IPS DF 6.9 (cell line): ENCODE measurements around the gene NOL4.
"Not testable (repeated sequence)": the region's sequence is repeated elsewhere in the genome, so short reads cannot be mapped to it uniquely, and the experiment has no call there.

Experiments
- DNase-seq: peaks from one replicate; pipeline ENCODE4 v3.0.0-alpha.2; 2013; ENCODE audit warnings: low read depth, low spot score
- H3K27ac ChIP-seq: one replicate; pipeline ENCODE4 v1.5.1; 2013; ENCODE audit warnings: low read length, control low read depth
- H3K27me3 ChIP-seq: 2 replicates; pipeline ENCODE4 v1.6.1; 2013; ENCODE audit warnings: mild to moderate bottlenecking, low read length; ENCODE audit not compliant: control insufficient read depth, insufficient read depth
- H3K36me3 ChIP-seq: 2 replicates; pipeline ENCODE4 v1.6.1; 2013; ENCODE audit warnings: low read length; ENCODE audit not compliant: control insufficient read depth, insufficient read depth
- H3K4me1 ChIP-seq: 2 replicates; pipeline ENCODE4 v1.6.1; 2013; ENCODE audit warnings: low read length; ENCODE audit not compliant: control insufficient read depth, insufficient read depth
- H3K4me3 ChIP-seq: 2 replicates; pipeline ENCODE4 v1.5.1; 2013; ENCODE audit warnings: mild to moderate bottlenecking, low read length
- H3K9me3 ChIP-seq: 2 replicates; pipeline ENCODE4 v1.6.1; 2013; ENCODE audit warnings: low read length, inconsistent platforms; ENCODE audit not compliant: control insufficient read depth, insufficient read depth
- WGBS: extraction: QIAGEN DNeasy Blood & Tissue Kit; methylation state at CpG from one replicate; pipeline ENCODE4 v1.1.7; 2013; ENCODE audit warnings: mixed read lengths, missing lambda C conversion rate; ENCODE audit not compliant: insufficient read length, insufficient coverage; 5-methylcytosine and 5-hydroxymethylcytosine counted together

NOL4 gene

GRCh38 chr18:34224423-34225217 lies at the start of gene NOL4:
Gene NOL4, minus strand, starts transcription at chr18:34224913. Its CDS starts 1,660 bp downstream, at chr18:34223253.
- no CpG with 5 or more reads among the region's 56 CpGs for WGBS
- Histone ChIP-seq H3K9me3 (no peaks in the 10 kb centered on the region), H3K36me3 (no peaks in the 10 kb centered on the region), H3K4me1 (no peaks in the 10 kb centered on the region), H3K27me3 (peaks cover 17% of the 10 kb centered on the region; the same call in 1 of the 2 replicates), H3K27ac (no peak within 1 kb of the TSS), H3K4me3 (peak within 1 kb of the TSS; percentile 62)
- peak; percentile 95 for DNase-seq

GRCh38 chr18:34266029-34266428 lies 41.3 kb upstream of the NOL4 start:
- not testable (repeated sequence) for H3K27me3 ChIP-seq, H3K4me3 ChIP-seq, H3K4me1 ChIP-seq, H3K9me3 ChIP-seq, H3K27ac ChIP-seq, DNase-seq, H3K36me3 ChIP-seq
- WGBS = no CpG with 5 or more reads among the region's 2 CpGs

GRCh38 chr18:34261865-34262780 lies 37.4 kb upstream of the NOL4 start:
- Histone ChIP-seq H3K36me3 (no peaks in the 10 kb centered on the region), H3K27me3 (no peaks in the 10 kb centered on the region), H3K27ac (no peak overlapping the region), H3K9me3 (no peaks in the 10 kb centered on the region; the same call in 1 of the 2 replicates), H3K4me3 (no peak overlapping the region), H3K4me1 (no peaks in the 10 kb centered on the region)
- WGBS = no CpG with 5 or more reads among the region's 3 CpGs
- no peak for DNase-seq

GRCh38 chr18:34258176-34258575 lies 33.5 kb upstream of the NOL4 start:
- H3K27ac ChIP-seq = no peak overlapping the region
- H3K4me3 ChIP-seq = no peak overlapping the region
- no peak for DNase-seq
- H3K9me3 ChIP-seq = no peaks in the 10 kb centered on the region
- H3K27me3 ChIP-seq = no peaks in the 10 kb centered on the region
- no CpG with 5 or more reads among the region's 5 CpGs for WGBS
- no peaks in the 10 kb centered on the region for H3K36me3 ChIP-seq
- no peaks in the 10 kb centered on the region for H3K4me1 ChIP-seq

- DNase-seq = no peak
- H3K36me3 ChIP-seq = no peaks in the 10 kb centered on the region
- H3K9me3 ChIP-seq = peaks cover 4% of the 10 kb centered on the region; the same call in 1 of the 2 replicates
- H3K27ac ChIP-seq = no peak overlapping the region
- no peaks in the 10 kb centered on the region for H3K27me3 ChIP-seq
- H3K4me1 ChIP-seq = no peaks in the 10 kb centered on the region
- WGBS = no CpG with 5 or more reads among the region's 2 CpGs
- no peak overlapping the region for H3K4me3 ChIP-seq
These were observed 27.2 kb upstream of the NOL4 start for GRCh38 chr18:34251919-34252318.

- Histone ChIP-seq H3K4me3 (no peak overlapping the region), H3K4me1 (no peaks in the 10 kb centered on the region), H3K27me3 (no peaks in the 10 kb centered on the region), H3K27ac (no peak overlapping the region), H3K9me3 (peaks cover 4% of the 10 kb centered on the region; the same call in 1 of the 2 replicates), H3K36me3 (no peaks in the 10 kb centered on the region)
- DNase-seq = no peak
- no CpG with 5 or more reads among the region's 3 CpGs for WGBS
These were observed 24.0 kb upstream of the NOL4 start for GRCh38 chr18:34248727-34249126.

GRCh38 chr18:34242739-34243138 lies 18.0 kb upstream of the NOL4 start:
- no peak overlapping the region for H3K27ac ChIP-seq
- no peak for DNase-seq
- no peaks in the 10 kb centered on the region for H3K27me3 ChIP-seq
- H3K4me1 ChIP-seq = no peaks in the 10 kb centered on the region
- H3K36me3 ChIP-seq = no peaks in the 10 kb centered on the region
- no peak overlapping the region for H3K4me3 ChIP-seq
- no peaks in the 10 kb centered on the region for H3K9me3 ChIP-seq
- WGBS = no CpG with 5 or more reads among the region's 2 CpGs

- DNase-seq, H3K27me3 ChIP-seq, H3K9me3 ChIP-seq, H3K4me3 ChIP-seq, H3K4me1 ChIP-seq, H3K27ac ChIP-seq, H3K36me3 ChIP-seq: not testable (repeated sequence)
- no CpG with 5 or more reads among the region's 39 CpGs for WGBS
These were observed 9.2 kb upstream of the NOL4 start for GRCh38 chr18:34233781-34234388.

GRCh38 chr18:34225218-34225553 lies 473 bp upstream of the NOL4 start:
- no peaks in the 10 kb centered on the region for H3K36me3 ChIP-seq
- no peak overlapping the region for H3K4me3 ChIP-seq
- DNase-seq = no peak
- H3K9me3 ChIP-seq = no peaks in the 10 kb centered on the region
- H3K4me1 ChIP-seq = no peaks in the 10 kb centered on the region
- WGBS = no CpG with 5 or more reads among the region's 3 CpGs
- H3K27ac ChIP-seq = no peak overlapping the region
- H3K27me3 ChIP-seq = peaks cover 17% of the 10 kb centered on the region; the same call in 1 of the 2 replicates

GRCh38 chr18:34223893-34224422 lies 755 bp downstream of the NOL4 start:
- Histone ChIP-seq H3K36me3 (no peaks in the 10 kb centered on the region), H3K27me3 (peaks cover 17% of the 10 kb centered on the region; the same call in 1 of the 2 replicates), H3K27ac (no peak overlapping the region), H3K4me1 (no peaks in the 10 kb centered on the region), H3K9me3 (no peaks in the 10 kb centered on the region), H3K4me3 (peak overlapping the region; percentile 62; the same call in 1 of the 2 replicates)
- no CpG with 5 or more reads among the region's 11 CpGs for WGBS
- DNase-seq = no peak
